Bronchial epithelial cell (primary cell): ENCODE data around the gene LTBP3. TPM values are rescaled to one million over a fixed set of nuclear protein-coding genes. Genes with fewer than 3 reads are reported as not detected.
A peak's percentile ranks its signal among the peaks of the same experiment; 100 is the strongest.

Source experiments
- DNase-seq: peaks from one replicate; pipeline ENCODE4 v3.0.0-alpha.2; 2010; ENCODE audit warnings: low read depth
- FAIRE-seq: peaks from 2 replicates; lab custom pipeline; 2011; peaks lifted over from hg19 to GRCh38; lab: Jason Lieb, UNC
- H3K27me3 ChIP-seq: 2 replicates; pipeline ENCODE4 v1.5.1; 2011; ENCODE audit warnings: low read length; ENCODE audit not compliant: control insufficient read depth, insufficient read depth
- H3K36me3 ChIP-seq: 2 replicates; pipeline ENCODE4 v1.5.1; 2011; ENCODE audit warnings: low read length; ENCODE audit not compliant: control insufficient read depth, insufficient read depth
- H3K4me3 ChIP-seq: 2 replicates; pipeline ENCODE4 v1.5.1; 2011; ENCODE audit warnings: mild to moderate bottlenecking, low read depth, low read length, control low read depth
- CTCF ChIP-seq: IDR thresholded peaks from 2 replicates; pipeline ENCODE4 v1.5.1; 2011; ENCODE audit warnings: mild to moderate bottlenecking, moderate library complexity, low read length, control low read depth, inconsistent platforms; ENCODE audit not compliant: insufficient read depth, severe bottlenecking
- total RNA-seq: library from RNA; depleted of rRNA; stranded (reverse); fragments of >200 nt; gene quantifications from 2 replicates; pipeline ENCODE4 v1.2.1, GENCODE V29; 2014

LTBP3 gene
- total RNA-seq, 1 donor from 2014 or later, result 35.0 TPM

GRCh38 chr11:65498727-65498976, 59.5 kb downstream of the LTBP3 start:
- H3K4me3 ChIP-seq, result peak overlapping the region; percentile 50
- peaks cover 10% of the 10 kb centered on the region for H3K36me3 ChIP-seq
- DNase-seq (no peak), FAIRE-seq (no peak)
- TF ChIP-seq CTCF, result no peak
- no peaks in the 10 kb centered on the region for H3K27me3 ChIP-seq

GRCh38 chr11:65498042-65498726, 60.0 kb downstream of the LTBP3 start:
- DNase-seq, result peak; percentile 52
- Histone ChIP-seq H3K4me3 (peak overlapping the region; percentile 50), H3K27me3 (no peaks in the 10 kb centered on the region), H3K36me3 (peaks cover 10% of the 10 kb centered on the region)
- no peak for FAIRE-seq
- no peak for TF ChIP-seq CTCF

GRCh38 chr11:65497141-65498041, 60.8 kb downstream of the LTBP3 start:
- DNase-seq (peak; percentile 87), FAIRE-seq (no peak)
- peaks cover 10% of the 10 kb centered on the region for H3K36me3 ChIP-seq

GRCh38 chr11:65496304-65497140, 61.6 kb downstream of the LTBP3 start:
- Histone ChIP-seq H3K27me3 (no peaks in the 10 kb centered on the region), H3K36me3 (peaks cover 9% of the 10 kb centered on the region), H3K4me3 (no peak overlapping the region)
- TF ChIP-seq CTCF, result no peak
- DNase-seq (no peak), FAIRE-seq (no peak)

More at GRCh38 chr11:65497141-65498041, 60.8 kb downstream of the LTBP3 start:
- peak overlapping the region; percentile 50 for H3K4me3 ChIP-seq
- H3K27me3 ChIP-seq, result no peaks in the 10 kb centered on the region
- peak; percentile 10 for TF ChIP-seq CTCF

GRCh38 chr11:65493367-65494176, 64.6 kb downstream of the LTBP3 start:
- no peak overlapping the region for H3K4me3 ChIP-seq
- FAIRE-seq (no peak), DNase-seq (peak; percentile 99)
- H3K36me3 ChIP-seq, result no peaks in the 10 kb centered on the region
- no peaks in the 10 kb centered on the region for H3K27me3 ChIP-seq
- no peak for TF ChIP-seq CTCF
